ENCODE data around the gene PTCHD4.
A peak's percentile ranks its signal among the peaks of the same experiment; 100 is the strongest.

Gene PTCHD4

GRCh38 chr6:48100588-48100895 lies 10.5 kb downstream of the PTCHD4 start:
- DNase-seq, result no peak
- intact Hi-C loops (cut with DNase I), result no loop called here

- DNase-seq, result no peak
- intact Hi-C loops (cut with DNase I), result no loop called here
Observed at GRCh38 chr6:48099713-48100587, 11.0 kb downstream of the PTCHD4 start.

- peak in 1 of 10 donors; percentile 69 for DNase-seq
- intact Hi-C loops (cut with DNase I), result no loop called here
Observed at GRCh38 chr6:48098923-48099322, 12.1 kb downstream of the PTCHD4 start.

- intact Hi-C loops (cut with DNase I), result no loop called here
- DNase-seq, result no peak
Observed at GRCh38 chr6:48092550-48093217, 18.3 kb downstream of the PTCHD4 start.

GRCh38 chr6:48090546-48090945 lies 20.5 kb downstream of the PTCHD4 start:
- no peak for DNase-seq
- intact Hi-C loops (cut with DNase I), result no loop called here

- DNase-seq, result no peak
- intact Hi-C loops (cut with DNase I), result loop anchor here (2.0 kb wide), 1 partner anchor 677 kb away; no protein-coding TSS in a partner anchor
Observed at GRCh38 chr6:48087448-48087847, 23.5 kb downstream of the PTCHD4 start.

GRCh38 chr6:48086187-48086586 lies 24.8 kb downstream of the PTCHD4 start:
- DNase-seq, result no peak
- intact Hi-C loops (cut with DNase I), result loop anchor here (2.0 kb wide), 1 partner anchor 679 kb away; no protein-coding TSS in a partner anchor

GRCh38 chr6:48085131-48085741 lies 25.8 kb downstream of the PTCHD4 start:
- intact Hi-C loops (cut with DNase I), result no loop called here
- no peak for DNase-seq

GRCh38 chr6:48084201-48084600 lies 26.8 kb downstream of the PTCHD4 start:
- intact Hi-C loops (cut with DNase I), result no loop called here

GRCh38 chr6:48080227-48081009 lies 30.6 kb downstream of the PTCHD4 start:
- intact Hi-C loops (cut with DNase I), result no loop called here

More at GRCh38 chr6:48084201-48084600, 26.8 kb downstream of the PTCHD4 start:
- no peak for DNase-seq

GRCh38 chr6:48078120-48078519 lies 32.9 kb downstream of the PTCHD4 start:
- intact Hi-C loops (cut with DNase I), result no loop called here
- no peak for DNase-seq

More at GRCh38 chr6:48080227-48081009, 30.6 kb downstream of the PTCHD4 start:
- no peak for DNase-seq

GRCh38 chr6:48075181-48075580 lies 35.8 kb downstream of the PTCHD4 start:
- DNase-seq, result no peak
- intact Hi-C loops (cut with DNase I), result no loop called here

GRCh38 chr6:48073976-48074767 lies 36.8 kb downstream of the PTCHD4 start:
- intact Hi-C loops (cut with DNase I), result no loop called here
- DNase-seq, result peak in 1 of 10 donors; percentile 57

- DNase-seq, result no peak
- intact Hi-C loops (cut with DNase I), result no loop called here
Observed at GRCh38 chr6:48071833-48072232, 39.2 kb downstream of the PTCHD4 start.

GRCh38 chr6:48069280-48069679 lies 41.7 kb downstream of the PTCHD4 start:
- peak in 6 of 10 donors; percentile 12 to 84 (median 56) for DNase-seq
- intact Hi-C loops (cut with DNase I), result no loop called here

GRCh38 chr6:48068278-48069251 lies 42.4 kb downstream of the PTCHD4 start:
- intact Hi-C loops (cut with DNase I), result no loop called here
- DNase-seq, result peak in 9 of 10 donors; percentile 9 to 92 (median 46)

GRCh38 chr6:48067886-48068277 lies 43.1 kb downstream of the PTCHD4 start:
- intact Hi-C loops (cut with DNase I), result no loop called here
- no peak for DNase-seq

- no peak for DNase-seq
- intact Hi-C loops (cut with DNase I), result no loop called here
Observed at GRCh38 chr6:48067148-48067712, 43.8 kb downstream of the PTCHD4 start.

All from posterior cingulate gyrus (tissue), 11 donors.